OCI-LY1 (cell line): ENCODE data around the gene METTL4.

Source experiments
- CTCF ChIP-seq: fragments of 200-600 bp; sonication (generic), shearing (Covaris generic); IDR thresholded peaks from 2 replicates; pipeline ENCODE4 v1.5.1; 2017; ENCODE audit warnings: mild to moderate bottlenecking, antibody characterized with exemption, low read length, moderate library complexity, mixed read lengths
- EZH2 ChIP-seq: fragments of 200-600 bp; sonication (generic), shearing (Covaris generic); IDR thresholded peaks from 2 replicates; pipeline ENCODE4 v1.8.0; 2017; ENCODE audit warnings: borderline replicate concordance, mixed run types, mild to moderate bottlenecking, antibody characterized with exemption, low read length, moderate library complexity, mixed read lengths

- TF ChIP-seq CTCF (no peak), EZH2 (no peak)
Observed at GRCh38 chr18:2536493-2536892, 34.8 kb downstream of the METTL4 start.
